ENCODE results near the gene LYZL6.

The LYZL6 gene

GRCh38 chr17:35932586-35932985 lies 10.9 kb downstream of the LYZL6 start:
- peaks cover 4% of the 10 kb centered on the region for H3K27me3 ChIP-seq (ENCODE audit: insufficient read depth, low read length, poor library complexity)
- peaks cover 14% of the 10 kb centered on the region; the same call in 1 of the 2 replicates for H3K4me1 ChIP-seq (ENCODE audit: insufficient read depth, low read length)
- no peaks in the 10 kb centered on the region for H3K79me2 ChIP-seq (ENCODE audit: insufficient read depth, low read length)
- DNase-seq (no peak), ATAC-seq (ENCODE audit: insufficient read depth, low read depth) (no peak)
- H2AFZ ChIP-seq (ENCODE audit: low read depth, low read length), result no peak overlapping the region
- H3K9me3 ChIP-seq (ENCODE audit: insufficient read depth, low read length, severe bottlenecking), result no peaks in the 10 kb centered on the region
- H3K27ac ChIP-seq (ENCODE audit: low read length), result no peak overlapping the region
- no peaks in the 10 kb centered on the region for H3K36me3 ChIP-seq (ENCODE audit: insufficient read depth, low read length)
- H3K9ac ChIP-seq (ENCODE audit: low read depth, low read length), result no peak overlapping the region
- H3K4me3 ChIP-seq (ENCODE audit: low read depth in 1 of 2, low read length in 2 of 2), result no peak overlapping the region
- H3K4me2 ChIP-seq (ENCODE audit: insufficient read depth, low read length), result no peak overlapping the region
- H4K20me1 ChIP-seq (ENCODE audit: insufficient read depth, low read length), result no peaks in the 10 kb centered on the region
- TF ChIP-seq, protein P1, sequence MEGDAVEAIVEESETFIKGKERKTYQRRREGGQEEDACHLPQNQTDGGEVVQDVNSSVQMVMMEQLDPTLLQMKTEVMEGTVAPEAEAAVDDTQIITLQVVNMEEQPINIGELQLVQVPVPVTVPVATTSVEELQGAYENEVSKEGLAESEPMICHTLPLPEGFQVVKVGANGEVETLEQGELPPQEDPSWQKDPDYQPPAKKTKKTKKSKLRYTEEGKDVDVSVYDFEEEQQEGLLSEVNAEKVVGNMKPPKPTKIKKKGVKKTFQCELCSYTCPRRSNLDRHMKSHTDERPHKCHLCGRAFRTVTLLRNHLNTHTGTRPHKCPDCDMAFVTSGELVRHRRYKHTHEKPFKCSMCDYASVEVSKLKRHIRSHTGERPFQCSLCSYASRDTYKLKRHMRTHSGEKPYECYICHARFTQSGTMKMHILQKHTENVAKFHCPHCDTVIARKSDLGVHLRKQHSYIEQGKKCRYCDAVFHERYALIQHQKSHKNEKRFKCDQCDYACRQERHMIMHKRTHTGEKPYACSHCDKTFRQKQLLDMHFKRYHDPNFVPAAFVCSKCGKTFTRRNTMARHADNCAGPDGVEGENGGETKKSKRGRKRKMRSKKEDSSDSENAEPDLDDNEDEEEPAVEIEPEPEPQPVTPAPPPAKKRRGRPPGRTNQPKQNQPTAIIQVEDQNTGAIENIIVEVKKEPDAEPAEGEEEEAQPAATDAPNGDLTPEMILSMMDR (IDR thresholded peaks at IDR 0.05; ENCODE audit: borderline replicate concordance, extremely low read depth, low read length, poor library complexity, severe bottlenecking), result no peak
- TF ChIP-seq EZH2 (IDR thresholded peaks at IDR 0.05; ENCODE audit: borderline replicate concordance, low read depth, low read length, severe bottlenecking), result no peak

DNA sequence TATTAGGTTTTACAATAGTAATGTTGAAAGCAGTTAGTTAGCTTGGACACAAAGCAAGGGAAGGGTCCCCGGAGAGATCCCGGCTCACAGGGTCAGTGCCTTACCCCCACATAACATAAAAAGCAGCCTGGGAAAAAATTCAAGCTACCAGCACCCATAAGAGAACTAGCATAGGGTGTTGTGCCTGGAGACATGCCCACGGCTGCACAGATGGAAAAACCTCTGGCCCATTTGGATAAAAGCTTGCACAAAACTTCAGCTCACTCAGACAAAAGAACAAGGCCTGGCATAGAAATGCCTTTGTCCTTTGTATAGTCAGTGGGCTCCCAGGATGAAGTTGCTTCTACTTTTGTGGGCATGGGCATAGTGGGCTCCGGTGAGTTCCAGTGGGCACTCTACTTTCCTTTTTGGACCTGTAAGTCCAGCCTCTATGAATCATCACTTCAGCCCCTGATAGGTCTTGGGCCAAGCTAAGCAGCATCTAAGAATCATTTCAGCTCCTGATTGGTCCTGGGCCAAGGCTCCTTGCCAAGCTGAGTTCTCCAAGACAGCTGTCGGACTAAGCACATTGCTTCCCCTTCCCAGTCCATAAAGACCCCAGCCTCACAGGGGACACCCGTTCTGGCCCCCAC lies 11.6 kb downstream of the LYZL6 start:
- Histone ChIP-seq H3K4me2 (ENCODE audit: insufficient read depth, low read length) (no peak overlapping the region), H3K9me3 (ENCODE audit: insufficient read depth, low read length, severe bottlenecking) (no peaks in the 10 kb centered on the region), H3K4me3 (ENCODE audit: low read depth in 1 of 2, low read length in 2 of 2) (no peak overlapping the region), H4K20me1 (ENCODE audit: insufficient read depth, low read length) (no peaks in the 10 kb centered on the region), H3K4me1 (ENCODE audit: insufficient read depth, low read length) (peaks cover 14% of the 10 kb centered on the region; the same call in 1 of the 2 replicates), H3K9ac (ENCODE audit: low read depth, low read length) (no peak overlapping the region), H3K27ac (ENCODE audit: low read length) (no peak overlapping the region), H3K79me2 (ENCODE audit: insufficient read depth, low read length) (no peaks in the 10 kb centered on the region), H3K27me3 (ENCODE audit: insufficient read depth, low read length, poor library complexity) (peaks cover 4% of the 10 kb centered on the region), H3K36me3 (ENCODE audit: insufficient read depth, low read length) (no peaks in the 10 kb centered on the region), H2AFZ (ENCODE audit: low read depth, low read length) (no peak overlapping the region)
- ATAC-seq (ENCODE audit: insufficient read depth, low read depth) (no peak), DNase-seq (no peak)
- TF ChIP-seq, protein P1 (IDR thresholded peaks at IDR 0.05; ENCODE audit: borderline replicate concordance, extremely low read depth, low read length, poor library complexity, severe bottlenecking), result no peak
- no peak for TF ChIP-seq EZH2 (IDR thresholded peaks at IDR 0.05; ENCODE audit: borderline replicate concordance, low read depth, low read length, severe bottlenecking)

DNA sequence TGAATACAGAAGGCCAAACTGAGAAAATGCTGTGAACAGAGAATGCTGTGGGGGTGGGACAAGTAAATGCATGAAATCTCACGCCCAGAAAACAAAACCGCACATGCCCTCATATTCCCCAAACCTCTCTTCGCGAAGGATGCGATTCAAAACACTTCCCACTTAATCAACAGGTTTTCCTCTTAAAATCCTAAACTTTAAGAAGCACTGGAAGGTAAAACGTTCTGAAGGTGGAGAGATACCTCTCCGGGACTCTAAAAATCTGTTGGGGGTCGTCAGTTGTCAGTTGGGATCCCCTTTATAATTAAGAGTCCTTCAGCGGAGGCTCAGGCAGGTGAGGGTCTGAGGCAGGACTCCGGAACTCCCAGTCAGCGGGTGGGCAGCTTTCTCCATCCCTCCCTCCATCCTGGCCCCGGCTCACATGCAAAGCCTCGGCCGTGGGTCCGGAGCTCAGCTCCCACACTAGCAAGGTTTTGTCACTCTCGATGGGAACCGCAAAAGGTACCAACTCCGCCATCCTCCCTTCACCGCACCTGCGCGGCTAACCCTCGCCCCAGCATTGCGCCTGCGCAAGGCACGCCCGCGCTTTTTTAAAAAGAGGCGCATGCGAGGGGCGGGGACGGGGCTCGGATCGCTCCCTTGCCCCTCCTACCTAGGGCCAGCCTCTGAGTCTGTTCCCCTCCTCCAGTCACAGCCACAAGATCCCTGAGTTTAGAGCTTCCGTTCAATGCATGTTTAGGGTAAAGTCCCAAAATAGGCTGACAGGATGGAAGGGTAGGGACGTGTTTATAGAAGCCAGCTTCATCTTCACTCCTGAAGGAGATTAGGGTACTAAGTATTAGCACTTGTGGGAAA lies 13.1 kb downstream of the LYZL6 start, which contains the start of gene RDM1:
Gene RDM1 (minus strand): TSS at position 563 of the 855 bp plus-strand sequence. CDS start 46 bp downstream, at position 517.
- Histone ChIP-seq H3K4me1 (ENCODE audit: insufficient read depth, low read length) (peaks cover 14% of the 10 kb centered on the region; the same call in 1 of the 2 replicates), H3K4me3 (ENCODE audit: low read depth in 1 of 2, low read length in 2 of 2) (peak within 1 kb of the TSS in 1 of 2 experiments; percentile 56; a peak in 2 of 4 replicates), H2AFZ (ENCODE audit: low read depth, low read length) (peak within 1 kb of the TSS; percentile 43), H3K9ac (ENCODE audit: low read depth, low read length) (peak within 1 kb of the TSS; percentile 52), H3K27me3 (ENCODE audit: insufficient read depth, low read length, poor library complexity) (peaks cover 4% of the 10 kb centered on the region), H3K36me3 (ENCODE audit: insufficient read depth, low read length) (no peaks in the 10 kb centered on the region), H4K20me1 (ENCODE audit: insufficient read depth, low read length) (no peaks in the 10 kb centered on the region), H3K4me2 (ENCODE audit: insufficient read depth, low read length) (peak within 1 kb of the TSS; percentile 57), H3K79me2 (ENCODE audit: insufficient read depth, low read length) (no peaks in the 10 kb centered on the region), H3K9me3 (ENCODE audit: insufficient read depth, low read length, severe bottlenecking) (no peaks in the 10 kb centered on the region), H3K27ac (ENCODE audit: low read length) (peak within 1 kb of the TSS; percentile 29; the same call in 1 of the 2 replicates)
- peak; percentile 98 for ATAC-seq (ENCODE audit: insufficient read depth, low read depth)
- no peak for TF ChIP-seq EZH2 (IDR thresholded peaks at IDR 0.05; ENCODE audit: borderline replicate concordance, low read depth, low read length, severe bottlenecking)
- TF ChIP-seq, protein P1 (IDR thresholded peaks at IDR 0.05; ENCODE audit: borderline replicate concordance, extremely low read depth, low read length, poor library complexity, severe bottlenecking), result no peak
- peak; percentile 78 for DNase-seq
